CD4-positive, alpha-beta T cell treated with Interleukin-10 for 1 hour (primary cell): Measurements from ENCODE around the gene ATP10B.
"Not testable (repeated sequence)": the region's sequence is repeated elsewhere in the genome, so short reads cannot be mapped to it uniquely, and the experiment has no call there.

ENCODE experiments used
- DNase-seq: peaks from one replicate; pipeline ENCODE4 v3.0.0-alpha.2; 2020

ATP10B gene

GRCh38 chr5:160852049-160852448 lies at the start of gene ATP10B:
TSS of gene ATP10B (minus strand) at chr5:160852211. CDS start at chr5:160688074, 164,137 bp downstream.
- no peak for DNase-seq

GRCh38 chr5:160901656-160902055 lies 49.6 kb upstream of the ATP10B start:
- no peak for DNase-seq

GRCh38 chr5:160899735-160900134 lies 47.7 kb upstream of the ATP10B start:
- no peak for DNase-seq

GRCh38 chr5:160893180-160893964 lies 41.4 kb upstream of the ATP10B start:
- DNase-seq, result not testable (repeated sequence)

GRCh38 chr5:160887780-160888179 lies 35.8 kb upstream of the ATP10B start:
- DNase-seq, result no peak

- not testable (repeated sequence) for DNase-seq
These were observed 21.7 kb upstream of the ATP10B start for GRCh38 chr5:160873560-160874200.

- DNase-seq, result no peak
These were observed 18.0 kb upstream of the ATP10B start for GRCh38 chr5:160869989-160870521.

GRCh38 chr5:160867976-160868375 lies 16.0 kb upstream of the ATP10B start:
- DNase-seq, result no peak

GRCh38 chr5:160851451-160851850 lies 560 bp downstream of the ATP10B start:
- DNase-seq, result no peak

GRCh38 chr5:160850421-160850820 lies 1.6 kb downstream of the ATP10B start:
- DNase-seq, result no peak

- DNase-seq, result no peak
These were observed 4.4 kb downstream of the ATP10B start for GRCh38 chr5:160847526-160848085.

GRCh38 chr5:160846642-160847041 lies 5.4 kb downstream of the ATP10B start:
- no peak for DNase-seq

GRCh38 chr5:160844177-160844576 lies 7.8 kb downstream of the ATP10B start:
- no peak for DNase-seq

- DNase-seq, result no peak
These were observed 8.8 kb downstream of the ATP10B start for GRCh38 chr5:160843240-160843639.

- DNase-seq, result no peak
These were observed 14.0 kb downstream of the ATP10B start for GRCh38 chr5:160837749-160838593.

- DNase-seq, result no peak
These were observed 14.8 kb downstream of the ATP10B start for GRCh38 chr5:160837211-160837610.

GRCh38 chr5:160835818-160836528 lies 16.0 kb downstream of the ATP10B start:
- DNase-seq, result no peak

GRCh38 chr5:160835376-160835775 lies 16.6 kb downstream of the ATP10B start:
- DNase-seq, result no peak

- no peak for DNase-seq
These were observed 18.2 kb downstream of the ATP10B start for GRCh38 chr5:160833806-160834205.

- no peak for DNase-seq
These were observed 20.2 kb downstream of the ATP10B start for GRCh38 chr5:160831801-160832200.

GRCh38 chr5:160824301-160825001 lies 27.6 kb downstream of the ATP10B start:
- no peak for DNase-seq
